Peyer's patch (tissue), 4 donors: ENCODE measurements around the gene EFCAB14.

Experiments
- CTCF ChIP-seq, 6 experiments: fragments of 450-650 bp in 4 of 6; fragments of 200-600 bp in 2 of 6; sonication (generic) in 1 of 6; IDR thresholded peaks; one replicate each; pipeline ENCODE4 v1.5.1; 2017 to 2019; ENCODE audit warnings: antibody characterized with exemption in 6 of 6, mild to moderate bottlenecking in 3 of 6, moderate library complexity in 1 of 6
- POLR2A ChIP-seq, 2 donors: fragments of 450-650 bp; IDR thresholded peaks; one replicate each; pipeline ENCODE4 v1.5.1; 2017; ENCODE audit warnings: antibody characterized with exemption in 2 of 2, mild to moderate bottlenecking in 2 of 2, moderate library complexity in 2 of 2

- TF ChIP-seq CTCF (IDR thresholded peaks at IDR 0.05), result no peak
- TF ChIP-seq POLR2A (IDR thresholded peaks at IDR 0.05), result no peak
Measured at GRCh38 chr1:46645815-46646214, 73.1 kb downstream of the EFCAB14 start.
